Calu3 (cell line): ENCODE measurements around the gene GPNMB. TPM values are rescaled to one million over a fixed set of nuclear protein-coding genes. Genes with fewer than 3 reads are reported as not detected.

Source experiments
- BruUV-seq: library from RNA; stranded (reverse); fragments of 400-500 nt; replicated peaks from 2 replicates; lab custom pipeline; 2021; lab: Mats Ljungman, UMichigan
- CTCF ChIA-PET: fragments of 300-600 bp; sonication (Branson Sonifier 250); formaldehyde crosslinking; loops from one replicate; lab custom pipeline; 2022; ENCODE audit warnings: antibody characterized with exemption; lab: Charles Lee
- DNase-seq: peaks from one replicate; pipeline ENCODE4 v3.0.0; 2022
- H3K27ac Mint-ChIP-seq: one replicate; pipeline ENCODE4 v1.8.0; 2022; ENCODE audit warnings: mixed read lengths; ENCODE audit not compliant: unreplicated experiment
- H3K27me3 Mint-ChIP-seq: one replicate; pipeline ENCODE4 v1.8.0; 2022; ENCODE audit warnings: mixed read lengths; ENCODE audit not compliant: unreplicated experiment
- H3K36me3 Mint-ChIP-seq: one replicate; pipeline ENCODE4 v1.8.0; 2022; ENCODE audit warnings: mild to moderate bottlenecking, moderate library complexity, mixed read lengths; ENCODE audit not compliant: insufficient read depth, unreplicated experiment
- H3K4me1 Mint-ChIP-seq: one replicate; pipeline ENCODE4 v1.8.0; 2022; ENCODE audit warnings: mild to moderate bottlenecking, low read depth, mixed read lengths; ENCODE audit not compliant: unreplicated experiment
- H3K4me3 Mint-ChIP-seq: one replicate; pipeline ENCODE4 v1.8.0; 2022; ENCODE audit warnings: mild to moderate bottlenecking, low read depth, moderate library complexity, mixed read lengths; ENCODE audit not compliant: unreplicated experiment
- H3K9me3 Mint-ChIP-seq: one replicate; pipeline ENCODE4 v1.8.0; 2022; ENCODE audit warnings: low read depth, mixed read lengths; ENCODE audit not compliant: unreplicated experiment
- CTCF ChIP-seq: fragments of 200-600 bp; IDR thresholded peaks from one replicate; pipeline ENCODE4 v1.8.0; 2022; ENCODE audit warnings: antibody characterized with exemption; ENCODE audit not compliant: unreplicated experiment
- intact Hi-C: fragments of 100-400 bp; cut with micrococcal nuclease; formaldehyde crosslinking; loops from one replicate; pipeline ENCODE4 v1.10.0; 2022; ENCODE audit not compliant: unreplicated experiment
- total RNA-seq: library from RNA; stranded (reverse); gene quantifications from 2 replicates; pipeline ENCODE4 v1.2.3, GENCODE V29; 2022

Gene GPNMB
- total RNA-seq, 1 experiment from 2014 or later, result 5.8 TPM

GRCh38 chr7:23239698-23240097, 6.9 kb upstream of the GPNMB start:
- Mint-ChIP-seq H3K4me1 (no peaks in the 10 kb centered on the region), H3K4me3 (no peak overlapping the region), H3K9me3 (no peaks in the 10 kb centered on the region), H3K27ac (no peak overlapping the region), H3K27me3 (no peaks in the 10 kb centered on the region), H3K36me3 (no peaks in the 10 kb centered on the region)
- no TSS peak for BruUV-seq
- TF ChIP-seq CTCF, result no peak
- intact Hi-C loops, result loop anchor here (10.0 kb wide), 1 partner anchor 155 kb away; no protein-coding TSS in a partner anchor
- CTCF ChIA-PET, result no interaction called here
- no peak for DNase-seq

- DNase-seq, result no peak
- no peaks in the 10 kb centered on the region for H3K27me3 Mint-ChIP-seq
- no peak overlapping the region for H3K27ac Mint-ChIP-seq
- intact Hi-C loops, result loop anchor here (10.0 kb wide), 1 partner anchor 158 kb away; no protein-coding TSS in a partner anchor
- no TSS peak for BruUV-seq
- CTCF ChIA-PET, result interaction anchor here (1.1 kb wide), 1 partner anchor 31 kb away, joined by 3 read pairs; no protein-coding TSS in a partner anchor
- H3K36me3 Mint-ChIP-seq, result peaks cover 6% of the 10 kb centered on the region
- TF ChIP-seq CTCF, result no peak
- H3K4me1 Mint-ChIP-seq, result peaks cover 18% of the 10 kb centered on the region
- no peak overlapping the region for H3K4me3 Mint-ChIP-seq
- H3K9me3 Mint-ChIP-seq, result no peaks in the 10 kb centered on the region
These were observed 4.3 kb upstream of the GPNMB start for GRCh38 chr7:23242321-23242720.

GRCh38 chr7:23242935-23243334, 3.6 kb upstream of the GPNMB start:
- CTCF ChIA-PET, result interaction anchor here (1.2 kb wide), 1 partner anchor 58 kb away, joined by 4 read pairs; no protein-coding TSS in a partner anchor
- H3K4me1 Mint-ChIP-seq, result peaks cover 18% of the 10 kb centered on the region

GRCh38 chr7:23247046-23247602, 549 bp downstream of the GPNMB start:
- H3K4me1 Mint-ChIP-seq, result peaks cover 18% of the 10 kb centered on the region
- H3K4me3 Mint-ChIP-seq, result peak overlapping the region; percentile 19
- no peak for TF ChIP-seq CTCF
- peaks cover 22% of the 10 kb centered on the region for H3K27me3 Mint-ChIP-seq
- BruUV-seq, result no TSS peak
- DNase-seq, result no peak
- CTCF ChIA-PET, result no interaction called here
- H3K36me3 Mint-ChIP-seq, result peaks cover 6% of the 10 kb centered on the region
- peaks cover 5% of the 10 kb centered on the region for H3K9me3 Mint-ChIP-seq
- peak overlapping the region; percentile 73 for H3K27ac Mint-ChIP-seq
- intact Hi-C loops, result loop anchor here (10.0 kb wide), 1 partner anchor 162 kb away; no protein-coding TSS in a partner anchor

More at GRCh38 chr7:23242935-23243334, 3.6 kb upstream of the GPNMB start:
- no peak for DNase-seq
- TF ChIP-seq CTCF, result no peak
- H3K9me3 Mint-ChIP-seq, result no peaks in the 10 kb centered on the region
- H3K27me3 Mint-ChIP-seq, result no peaks in the 10 kb centered on the region
- intact Hi-C loops, result loop anchor here (10.0 kb wide), 1 partner anchor 158 kb away; no protein-coding TSS in a partner anchor
- H3K27ac Mint-ChIP-seq, result peak overlapping the region; percentile 14
- no TSS peak for BruUV-seq
- no peak overlapping the region for H3K4me3 Mint-ChIP-seq
- H3K36me3 Mint-ChIP-seq, result peaks cover 6% of the 10 kb centered on the region
